ENCODE measurements around the gene IL12RB2.
"Not testable (repeated sequence)": the region's sequence is repeated elsewhere in the genome, so short reads cannot be mapped to it uniquely, and the experiment has no call there.

The IL12RB2 gene

GRCh38 chr1:67352211-67352610 is 44.5 kb downstream of the IL12RB2 start:
- no peak for DNase-seq

GRCh38 chr1:67355745-67356424 is 48.2 kb downstream of the IL12RB2 start:
- no peak for DNase-seq

- DNase-seq = no peak
These were observed 51.9 kb downstream of the IL12RB2 start for GRCh38 chr1:67359592-67359991.

- DNase-seq = no peak
These were observed 54.0 kb downstream of the IL12RB2 start for GRCh38 chr1:67361641-67362040.

GRCh38 chr1:67367370-67368045 is 59.8 kb downstream of the IL12RB2 start:
- no peak for DNase-seq

- DNase-seq = no peak
These were observed 60.4 kb downstream of the IL12RB2 start for GRCh38 chr1:67368046-67368514.

- DNase-seq = no peak
These were observed 63.4 kb downstream of the IL12RB2 start for GRCh38 chr1:67371043-67371442.

- DNase-seq = no peak
These were observed 64.0 kb downstream of the IL12RB2 start for GRCh38 chr1:67371681-67372080.

GRCh38 chr1:67372136-67372535 is 64.5 kb downstream of the IL12RB2 start:
- DNase-seq = no peak

- DNase-seq = no peak
These were observed 65.2 kb downstream of the IL12RB2 start for GRCh38 chr1:67372898-67373297.

- DNase-seq = no peak
These were observed 68.7 kb downstream of the IL12RB2 start for GRCh38 chr1:67376381-67376780.

- no peak for DNase-seq
These were observed 69.6 kb downstream of the IL12RB2 start for GRCh38 chr1:67377253-67377652.

- no peak for DNase-seq
These were observed 73.5 kb downstream of the IL12RB2 start for GRCh38 chr1:67381154-67381553.

GRCh38 chr1:67382292-67382691 is 74.6 kb downstream of the IL12RB2 start:
- DNase-seq = no peak

GRCh38 chr1:67383999-67384638 is 76.4 kb downstream of the IL12RB2 start:
- no peak for DNase-seq

- no peak for DNase-seq
These were observed 82.6 kb downstream of the IL12RB2 start for GRCh38 chr1:67390041-67390887.

- DNase-seq = no peak
These were observed 85.6 kb downstream of the IL12RB2 start for GRCh38 chr1:67393240-67393639.

GRCh38 chr1:67393737-67394136 is 86.1 kb downstream of the IL12RB2 start:
- no peak for DNase-seq

- DNase-seq = no peak
These were observed 86.9 kb downstream of the IL12RB2 start for GRCh38 chr1:67394548-67394947.

- no peak for DNase-seq
These were observed 91.7 kb downstream of the IL12RB2 start for GRCh38 chr1:67399199-67399993.

GRCh38 chr1:67400029-67400786 is 92.5 kb downstream of the IL12RB2 start:
- not testable (repeated sequence) for DNase-seq

Measured in inflammatory macrophage treated with lipopolysaccharide for 4 hours (primary cell).